Epithelial cell of esophagus (primary cell): ENCODE measurements around the gene ING4.
A peak's percentile ranks its signal among the peaks of the same experiment; 100 is the strongest.

Source experiments
- DNase-seq: peaks from one replicate; pipeline ENCODE4 v3.0.0; 2010; ENCODE audit warnings: low read depth
- H3K4me3 ChIP-seq: 2 replicates; pipeline ENCODE4 v1.5.1; 2011; ENCODE audit warnings: mild to moderate bottlenecking, low read length, control low read depth
- TF ChIP-seq, protein P1 (sequence below): IDR thresholded peaks from 2 replicates; pipeline ENCODE4 v1.5.1; 2011; ENCODE audit warnings: low read depth, mild to moderate bottlenecking, low read length, control low read depth, inconsistent platforms; ENCODE audit not compliant: insufficient read depth; ENCODE audit errors: missing control alignments

ING4 gene

DNA sequence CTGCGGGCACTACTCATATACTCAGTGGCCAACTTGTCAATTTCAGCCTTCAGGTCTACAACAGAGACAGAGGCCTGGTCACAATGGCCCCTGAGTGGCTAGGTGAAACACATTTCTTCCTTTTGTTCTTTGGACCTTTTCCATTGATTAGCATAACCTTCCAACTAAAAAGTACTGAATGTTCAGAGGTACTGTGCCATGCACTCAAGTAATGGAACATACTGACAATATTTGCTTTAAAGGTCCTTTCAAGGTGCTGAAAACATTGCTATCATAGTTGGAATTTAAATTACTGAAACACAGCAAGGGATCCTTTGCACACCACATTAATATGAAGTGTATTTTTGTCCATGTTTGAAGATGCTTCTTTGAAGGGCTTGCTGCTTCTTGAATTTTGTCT, 9.6 kb downstream of the ING4 start:
- no peak overlapping the region for H3K4me3 ChIP-seq
- no peak for DNase-seq
- TF ChIP-seq, protein P1, sequence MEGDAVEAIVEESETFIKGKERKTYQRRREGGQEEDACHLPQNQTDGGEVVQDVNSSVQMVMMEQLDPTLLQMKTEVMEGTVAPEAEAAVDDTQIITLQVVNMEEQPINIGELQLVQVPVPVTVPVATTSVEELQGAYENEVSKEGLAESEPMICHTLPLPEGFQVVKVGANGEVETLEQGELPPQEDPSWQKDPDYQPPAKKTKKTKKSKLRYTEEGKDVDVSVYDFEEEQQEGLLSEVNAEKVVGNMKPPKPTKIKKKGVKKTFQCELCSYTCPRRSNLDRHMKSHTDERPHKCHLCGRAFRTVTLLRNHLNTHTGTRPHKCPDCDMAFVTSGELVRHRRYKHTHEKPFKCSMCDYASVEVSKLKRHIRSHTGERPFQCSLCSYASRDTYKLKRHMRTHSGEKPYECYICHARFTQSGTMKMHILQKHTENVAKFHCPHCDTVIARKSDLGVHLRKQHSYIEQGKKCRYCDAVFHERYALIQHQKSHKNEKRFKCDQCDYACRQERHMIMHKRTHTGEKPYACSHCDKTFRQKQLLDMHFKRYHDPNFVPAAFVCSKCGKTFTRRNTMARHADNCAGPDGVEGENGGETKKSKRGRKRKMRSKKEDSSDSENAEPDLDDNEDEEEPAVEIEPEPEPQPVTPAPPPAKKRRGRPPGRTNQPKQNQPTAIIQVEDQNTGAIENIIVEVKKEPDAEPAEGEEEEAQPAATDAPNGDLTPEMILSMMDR, result no peak

DNA sequence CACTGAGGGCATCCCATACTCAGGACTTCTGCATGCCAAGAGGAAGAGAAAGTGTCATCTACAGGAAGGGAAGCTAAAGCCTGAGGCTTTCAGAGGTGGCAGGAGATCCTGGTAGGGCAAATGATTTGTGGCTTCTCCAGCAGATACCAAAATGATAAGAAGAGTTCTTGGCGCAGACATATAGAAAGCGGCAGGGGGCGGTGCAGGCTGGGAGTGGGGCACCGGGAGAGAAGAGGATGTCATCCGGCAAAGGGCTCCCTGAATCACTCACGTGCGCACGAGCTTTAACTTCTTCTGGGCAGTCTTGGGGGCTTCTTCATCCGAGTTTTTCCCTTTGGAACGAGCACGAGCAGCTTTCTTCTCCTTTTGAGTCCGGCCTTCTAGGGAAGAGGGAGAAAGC, 10.5 kb downstream of the ING4 start:
- no peak for DNase-seq
- TF ChIP-seq, protein P1, result no peak
- no peak overlapping the region for H3K4me3 ChIP-seq

DNA sequence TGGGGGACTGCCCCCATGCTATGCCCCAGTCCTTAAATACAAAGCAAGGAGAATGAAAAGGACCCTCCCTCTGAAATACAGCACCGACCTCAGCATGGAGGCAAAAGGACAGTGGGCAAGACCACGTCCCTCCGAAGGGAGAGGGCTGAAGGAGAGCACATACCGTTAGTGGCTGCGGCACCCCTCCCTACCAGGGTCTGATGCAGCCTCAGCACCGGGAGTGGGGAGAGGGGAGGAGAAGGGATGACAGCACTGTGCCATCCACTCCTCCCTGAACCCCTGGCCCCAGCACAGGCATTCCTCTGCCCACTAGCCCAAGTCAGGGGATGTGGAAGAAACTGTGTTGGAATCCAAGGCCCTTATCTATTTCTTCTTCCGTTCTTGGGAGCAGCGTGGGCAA, 12.1 kb downstream of the ING4 start:
- TF ChIP-seq, protein P1, result no peak
- no peak for DNase-seq
- H3K4me3 ChIP-seq, result no peak overlapping the region

DNA sequence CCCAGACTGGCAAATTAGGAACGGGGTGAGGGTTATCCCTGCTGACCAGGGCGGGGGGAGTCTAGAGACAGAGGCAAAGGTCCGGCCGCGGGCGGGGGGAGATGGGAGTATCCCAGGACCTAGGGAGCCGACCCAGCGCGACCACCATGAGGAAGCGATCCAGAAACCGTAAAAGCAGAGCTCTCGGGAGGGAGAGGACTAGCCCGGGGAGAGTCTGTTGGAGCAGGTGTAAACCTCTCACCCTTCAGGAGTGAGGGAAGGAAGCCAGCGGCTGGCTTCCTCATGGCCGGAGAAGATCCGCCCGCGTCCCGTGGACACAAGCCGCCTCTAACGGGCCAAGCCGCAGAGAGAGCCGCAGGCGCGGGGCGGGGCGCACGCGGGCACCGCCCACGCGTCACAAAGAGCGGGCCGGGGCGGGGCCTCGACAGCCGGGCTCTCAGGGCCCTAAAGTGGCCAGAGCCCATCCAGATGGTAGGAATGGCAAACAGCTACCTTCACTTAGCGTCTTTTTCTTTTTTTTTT, 15.8 kb downstream of the ING4 start, which contains the start of gene ACRBP:
ACRBP (minus strand) TSS at position 350 of the 522 bp plus-strand sequence; CDS start at position 284, 66 bp downstream.
- peak within 1 kb of the TSS; percentile 26 for H3K4me3 ChIP-seq
- DNase-seq, result peak; percentile 51
- TF ChIP-seq, protein P1, result no peak

DNA sequence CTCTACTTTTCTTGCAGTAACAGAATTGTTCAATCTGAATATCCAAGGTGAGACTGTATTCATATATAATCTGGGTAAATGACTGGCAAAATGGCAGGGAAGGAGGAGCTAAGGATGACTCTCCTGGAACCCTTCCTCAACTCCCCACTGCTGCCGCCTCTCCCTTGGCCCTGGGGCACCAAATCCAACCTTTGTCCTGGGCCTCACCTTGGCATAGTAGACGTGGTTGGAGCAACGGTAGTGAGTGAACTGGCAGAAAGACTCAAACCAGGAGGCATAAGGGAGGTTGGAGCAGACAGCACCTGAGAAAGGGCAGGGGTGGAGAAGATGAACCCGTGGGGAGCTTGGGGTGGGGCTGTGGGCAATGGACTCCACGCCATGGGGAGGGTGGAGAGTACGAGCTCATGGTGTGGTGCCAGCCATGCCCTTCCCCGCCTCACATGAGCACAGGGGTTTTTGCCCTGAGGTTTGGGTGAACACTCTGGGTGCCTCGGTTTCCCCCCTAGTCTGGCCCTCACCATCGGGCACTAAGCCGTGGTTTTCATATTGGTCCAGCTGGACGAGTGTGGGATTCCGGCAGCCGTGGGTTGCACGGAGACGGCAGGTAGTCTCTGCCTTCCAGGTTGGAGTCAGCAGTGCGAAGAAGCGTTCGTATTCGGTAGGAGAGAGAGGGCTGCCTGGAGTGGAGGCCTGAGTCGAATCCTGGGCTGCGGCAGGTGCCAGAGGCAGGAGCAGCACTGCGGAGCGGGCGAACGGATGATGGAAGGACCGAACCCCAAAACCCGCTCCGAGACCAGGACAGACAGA, 16.4 kb downstream of the ING4 start:
- no peak overlapping the region for H3K4me3 ChIP-seq
- TF ChIP-seq, protein P1, result no peak
- DNase-seq, result no peak

DNA sequence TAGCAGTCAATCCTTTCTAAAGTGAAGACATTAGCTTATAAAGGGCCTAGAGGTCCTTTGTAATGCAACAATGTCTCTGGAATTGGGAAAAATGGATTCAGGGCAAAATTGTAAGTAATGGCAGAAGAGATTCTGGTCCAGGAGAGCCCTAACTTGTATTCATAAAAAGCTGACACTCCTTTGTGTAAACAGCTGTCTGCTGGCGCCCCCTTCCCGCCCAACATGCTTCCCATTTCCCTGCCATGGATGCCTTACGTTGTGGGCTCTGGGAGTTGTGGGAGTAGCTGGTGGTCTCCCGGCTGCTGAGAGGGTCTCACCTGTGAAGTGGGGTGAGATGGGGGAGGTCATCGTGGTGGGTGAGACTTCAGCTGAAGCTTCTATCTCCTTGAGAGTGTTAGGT, 18.0 kb downstream of the ING4 start:
- H3K4me3 ChIP-seq, result no peak overlapping the region
- no peak for DNase-seq
- TF ChIP-seq, protein P1, result peak; percentile 28

DNA sequence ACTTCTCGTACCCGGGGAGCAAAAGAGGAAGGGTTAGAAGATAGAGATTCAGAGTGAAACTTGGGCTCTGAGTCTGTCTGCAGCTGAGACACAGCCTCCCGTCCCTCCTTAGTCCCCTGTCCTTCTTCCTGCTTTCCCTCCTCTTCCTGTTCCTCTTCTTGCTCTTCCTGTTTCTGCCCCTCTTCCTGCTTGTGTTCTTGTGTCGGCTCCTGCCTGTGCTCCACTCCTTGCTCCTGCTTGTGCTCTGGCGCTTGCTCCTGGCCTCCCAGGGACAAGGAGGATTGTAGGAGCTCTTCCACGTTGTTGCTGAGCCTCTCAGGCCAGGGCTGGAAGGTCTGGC, 18.7 kb downstream of the ING4 start:
- DNase-seq, result no peak
- TF ChIP-seq, protein P1, result no peak
- H3K4me3 ChIP-seq, result no peak overlapping the region
